Esophagus mucosa (tissue), 1 donor: ENCODE results near the gene RAB33B. TPM values are rescaled to one million over a fixed set of nuclear protein-coding genes. Genes with fewer than 3 reads are reported as not detected.

Experiments
- ATAC-seq: fragments of 200-7000 bp; cut with Tn5 transposase; one replicate; pipeline ENCODE4 v1.9.1; 2020
- total RNA-seq: library from RNA; stranded (reverse); gene quantifications from one replicate; pipeline ENCODE4 v1.2.4, GENCODE V29; 2023
- donor health status: DM: yes; HTN: yes; CAD: no.

The RAB33B gene
- total RNA-seq, 1 donor from 2014 or later: 4.0 TPM

DNA sequence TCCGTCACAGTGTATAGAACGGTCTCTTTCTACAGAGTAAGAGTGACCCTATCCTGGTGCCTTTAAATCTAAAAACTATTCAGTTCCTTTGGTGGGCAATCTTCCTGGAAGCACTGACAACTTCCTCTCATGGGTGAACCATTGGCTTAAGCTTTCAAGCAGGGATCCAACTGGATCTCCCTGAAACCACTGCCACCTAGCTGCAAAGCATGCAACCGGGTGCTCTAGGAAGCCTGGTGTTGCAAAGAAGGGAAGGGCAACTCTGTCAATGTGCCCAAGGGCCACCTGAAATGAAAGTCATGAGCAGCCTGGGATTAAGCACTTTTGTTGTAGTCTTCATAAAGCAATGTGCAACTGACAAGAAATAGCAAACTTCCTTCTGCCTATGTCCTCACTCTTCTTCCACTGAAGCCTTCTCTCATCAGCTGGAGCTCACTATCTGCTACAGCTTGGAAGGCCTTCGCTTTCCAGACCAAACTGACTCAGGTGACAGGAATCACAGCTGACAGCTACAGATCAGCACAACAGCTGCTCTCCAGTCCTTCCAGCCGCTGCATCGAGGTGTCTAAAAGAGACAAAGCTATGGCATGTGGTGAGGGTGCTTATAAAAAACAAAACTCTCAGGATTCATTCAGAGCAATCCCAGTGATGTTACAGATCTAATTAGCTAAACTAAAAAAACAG, 55.9 kb downstream of the RAB33B start:
- ATAC-seq: peak; percentile 67

DNA sequence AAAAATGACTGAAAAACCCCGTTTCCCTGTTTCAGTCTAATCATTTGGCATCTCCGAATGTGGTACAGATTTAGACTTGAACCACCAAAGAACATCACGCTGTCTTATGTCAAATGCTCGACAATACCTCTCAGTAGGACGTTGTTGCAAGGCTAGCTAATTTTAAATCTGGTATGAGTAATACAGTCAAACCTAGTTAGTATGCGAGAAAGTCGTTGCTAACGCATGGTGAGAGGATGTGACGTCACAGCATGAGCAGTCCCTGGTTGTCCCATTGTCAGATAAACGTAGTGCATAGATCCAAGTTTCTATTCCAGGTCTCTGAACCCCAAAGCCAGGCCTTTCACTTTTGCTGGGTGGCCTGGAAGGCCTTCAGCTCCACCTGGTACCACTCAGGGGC, 57.4 kb downstream of the RAB33B start:
- no peak for ATAC-seq

GRCh38 chr4:139514382-139515059, 60.6 kb downstream of the RAB33B start:
- ATAC-seq: no peak

- no peak for ATAC-seq
Observed at GRCh38 chr4:139515531-139515958, 61.6 kb downstream of the RAB33B start.

GRCh38 chr4:139521754-139522401, 68.0 kb downstream of the RAB33B start:
- ATAC-seq: no peak

GRCh38 chr4:139522457-139522856, 68.5 kb downstream of the RAB33B start:
- no peak for ATAC-seq

DNA sequence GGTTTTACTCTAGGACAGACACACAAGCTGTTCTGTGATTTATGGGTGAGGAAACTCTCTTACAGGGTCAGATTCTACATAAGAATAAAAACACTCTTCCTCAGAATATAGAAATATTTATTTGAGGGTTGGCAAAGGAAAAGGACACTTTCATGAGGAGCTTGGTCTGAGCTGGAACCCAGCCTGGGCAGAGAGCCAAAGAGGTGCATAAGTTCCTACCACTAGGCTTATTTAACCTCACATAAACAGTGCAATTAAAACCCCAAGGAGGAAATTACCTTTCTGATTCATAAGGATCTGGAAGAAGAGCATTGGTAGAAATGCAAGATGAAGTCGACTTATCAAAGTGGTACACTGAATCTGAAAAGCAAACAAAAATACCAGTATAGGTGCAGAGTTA, 69.2 kb downstream of the RAB33B start:
- no peak for ATAC-seq

DNA sequence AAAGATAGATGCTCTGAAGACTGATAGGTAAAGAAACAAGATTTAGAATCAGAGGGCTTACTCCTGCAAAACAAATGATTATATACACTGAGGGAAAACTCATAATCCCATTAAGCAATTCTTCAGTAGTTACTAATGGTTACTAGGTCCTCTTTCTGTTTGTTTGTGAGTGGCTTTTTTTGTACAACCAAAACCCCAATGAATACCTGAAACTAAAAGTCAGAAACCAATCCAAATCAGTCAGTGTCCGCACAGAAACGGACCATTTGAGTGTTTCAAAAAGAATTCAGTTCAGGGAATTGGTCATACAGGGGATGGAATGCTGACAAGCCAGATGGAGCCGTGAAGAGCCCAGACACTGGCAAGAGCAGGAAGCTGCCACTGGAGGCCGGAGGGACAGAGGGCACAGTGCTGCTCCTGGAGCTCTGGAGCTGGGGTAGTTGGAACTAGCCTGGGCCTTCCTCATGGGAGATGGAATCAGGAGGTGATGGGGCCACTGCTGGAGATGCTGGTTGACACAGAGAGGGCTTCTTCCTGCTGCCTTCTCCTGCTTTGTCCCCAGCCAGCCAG, 70.2 kb downstream of the RAB33B start:
- ATAC-seq: no peak

DNA sequence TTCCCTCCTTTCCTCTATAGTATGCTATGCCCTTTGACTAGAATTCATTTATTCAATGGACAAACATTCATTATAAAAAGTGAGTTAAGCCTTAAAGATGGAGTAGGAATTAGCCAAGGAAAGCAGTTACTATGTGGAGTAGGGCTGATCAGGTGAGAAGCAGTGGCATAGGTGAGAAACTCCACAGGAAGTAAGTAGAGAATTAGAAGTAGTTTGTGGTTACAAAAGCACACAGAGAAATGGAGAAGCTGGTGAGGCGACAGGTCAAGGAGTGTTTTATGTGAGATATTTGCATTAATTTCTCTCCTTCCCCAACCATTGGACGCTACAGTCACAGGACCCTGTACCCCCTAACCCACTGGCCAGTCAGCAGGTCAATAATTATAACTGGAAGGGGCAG, 71.5 kb downstream of the RAB33B start:
- ATAC-seq: no peak

Other genes with a start within 250 kb of the RAB33B start
- gene MGARP, start 173.9 kb upstream of the RAB33B start, total RNA-seq: 0.28 TPM
- gene NAA15, start 152.6 kb upstream of the RAB33B start, total RNA-seq: 35.5 TPM
- 68.2 TPM for gene NDUFC1, start 151.6 kb upstream of the RAB33B start, total RNA-seq
- 19.9 TPM for gene SETD7, start 102.1 kb downstream of the RAB33B start, total RNA-seq
- 128 TPM for gene MGST2, start 211.7 kb downstream of the RAB33B start, total RNA-seq